ENCODE measurements around the gene AHDC1. TPM values are rescaled to one million over a fixed set of nuclear protein-coding genes. Genes with fewer than 3 reads are reported as not detected.
A peak's percentile ranks its signal among the peaks of the same experiment; 100 is the strongest.

The AHDC1 gene
- total RNA-seq, 1 experiment from 2014 or later: 8.1 TPM

DNA sequence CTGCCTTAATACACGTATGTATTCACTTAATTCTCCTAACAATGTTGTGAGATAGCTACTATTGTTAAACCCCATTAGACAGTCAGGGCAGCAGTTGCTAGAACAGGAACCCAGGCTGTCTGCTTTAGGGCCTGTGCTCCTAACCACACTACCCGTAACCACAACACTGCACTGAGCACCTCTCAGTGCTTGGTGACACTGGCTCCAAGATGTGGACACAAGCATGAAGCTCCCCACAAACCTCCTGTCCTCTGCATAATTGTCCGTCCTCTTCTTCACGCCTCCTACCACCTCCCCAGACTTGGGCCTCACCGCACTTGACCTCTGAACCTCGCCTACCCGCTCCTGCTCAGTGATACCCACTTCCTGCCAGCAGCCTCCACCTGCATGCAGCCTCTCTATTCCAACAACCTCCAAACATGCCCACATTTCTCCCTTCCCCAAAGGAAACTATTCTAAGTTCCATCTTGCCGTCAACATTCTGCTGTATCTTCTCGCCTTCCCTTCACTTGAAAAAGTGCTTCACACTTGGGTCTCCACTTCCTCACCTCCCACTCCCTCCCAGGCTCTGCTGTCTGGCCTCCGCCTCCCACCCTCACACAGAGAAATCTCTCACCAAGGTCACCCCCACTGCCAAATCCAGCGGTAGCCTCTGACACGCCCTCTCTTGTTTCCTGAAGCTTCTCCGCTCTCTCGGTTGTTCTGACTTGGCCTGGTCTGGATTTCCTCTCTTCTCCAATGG, 14.6 kb upstream of the AHDC1 start:
- DNase-seq (ENCODE audit: low spot score): no peak
- in situ Hi-C loops (cut with HindIII; ENCODE audit: low sequenced_read_pairs): no loop called here

DNA sequence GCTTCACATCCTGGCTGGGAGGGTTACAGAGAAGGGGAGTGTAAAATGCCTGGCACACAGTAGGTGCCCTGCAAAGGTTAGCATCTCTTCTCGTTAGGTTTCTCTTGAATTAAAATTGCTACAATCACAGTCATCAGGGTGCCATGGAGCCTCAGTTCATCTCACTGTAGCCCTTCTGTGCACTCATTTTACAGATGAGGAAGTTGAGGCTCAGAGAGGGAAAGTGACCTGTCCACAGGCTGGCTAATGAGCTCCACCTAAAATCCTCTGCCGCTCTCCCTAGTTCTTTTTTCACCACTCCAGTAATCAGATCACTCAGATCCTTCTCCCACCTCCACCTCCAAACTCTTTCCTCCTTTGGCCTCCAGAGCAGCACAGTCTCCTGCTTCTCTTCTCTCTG, 13.5 kb upstream of the AHDC1 start:
- DNase-seq (ENCODE audit: low spot score): no peak
- in situ Hi-C loops (cut with HindIII; ENCODE audit: low sequenced_read_pairs): no loop called here

DNA sequence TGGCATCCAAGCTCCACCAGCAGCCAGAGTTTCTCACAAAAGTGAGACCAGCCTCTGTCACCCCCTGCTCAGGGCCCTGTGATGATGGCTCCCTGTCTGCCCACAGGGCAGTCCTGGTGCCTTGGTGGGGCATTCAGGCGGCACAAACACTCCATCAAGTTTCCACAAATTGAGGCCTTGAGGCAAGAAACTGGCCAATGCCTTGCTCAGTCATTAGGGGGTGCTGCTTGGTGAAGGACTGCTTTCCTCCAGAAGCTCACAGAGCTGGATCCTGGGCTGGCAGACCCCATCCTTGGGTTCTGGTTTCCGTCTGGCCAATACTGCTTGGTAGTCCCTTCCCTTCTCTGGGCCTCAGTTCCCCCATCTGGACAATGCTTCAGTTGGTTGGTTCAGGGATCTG, 12.5 kb upstream of the AHDC1 start:
- in situ Hi-C loops (cut with HindIII; ENCODE audit: low sequenced_read_pairs): no loop called here
- no peak for DNase-seq (ENCODE audit: low spot score)

DNA sequence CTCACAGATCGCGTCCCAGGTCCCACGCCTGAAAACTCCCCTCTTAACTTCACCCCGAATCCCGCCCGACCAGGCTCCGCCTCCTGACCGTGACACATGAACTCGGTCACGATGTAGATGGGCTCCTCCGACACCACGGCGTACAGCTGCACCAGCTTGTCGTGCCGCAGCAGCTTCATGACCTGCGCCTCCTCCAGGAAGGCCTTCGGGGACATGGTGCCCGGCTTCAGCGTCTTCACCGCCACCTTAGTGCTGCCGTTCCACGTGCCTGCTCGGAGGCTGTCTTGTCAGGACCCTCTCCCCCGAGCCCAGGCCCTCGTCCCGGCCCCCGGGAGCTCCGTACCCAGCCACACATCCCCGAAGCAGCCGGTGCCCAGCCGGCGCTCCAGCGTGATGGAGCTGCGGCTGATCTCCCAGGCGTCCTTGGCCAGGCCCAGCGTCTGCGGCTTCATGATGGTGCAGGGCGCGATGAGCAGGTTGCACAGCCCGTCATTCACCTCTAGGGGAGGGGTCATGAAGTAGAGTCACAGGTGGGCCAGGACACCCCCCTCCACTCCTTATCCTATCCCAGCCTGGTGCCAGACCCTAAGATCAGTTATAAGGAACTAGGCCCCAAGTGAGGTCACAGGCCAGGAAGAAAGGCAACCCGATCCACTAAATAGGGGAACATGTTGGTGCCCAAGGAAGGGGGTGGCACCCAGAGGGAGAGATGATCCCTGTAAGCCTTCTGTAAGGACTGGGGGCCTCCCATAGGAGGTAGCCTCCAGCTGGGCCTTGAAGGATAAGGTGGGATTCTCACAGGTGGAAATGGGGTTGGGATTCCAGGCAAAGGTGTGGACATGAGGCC, 11.6 kb upstream of the AHDC1 start:
- in situ Hi-C loops (cut with HindIII; ENCODE audit: low sequenced_read_pairs): no loop called here
- no peak for DNase-seq (ENCODE audit: low spot score)

DNA sequence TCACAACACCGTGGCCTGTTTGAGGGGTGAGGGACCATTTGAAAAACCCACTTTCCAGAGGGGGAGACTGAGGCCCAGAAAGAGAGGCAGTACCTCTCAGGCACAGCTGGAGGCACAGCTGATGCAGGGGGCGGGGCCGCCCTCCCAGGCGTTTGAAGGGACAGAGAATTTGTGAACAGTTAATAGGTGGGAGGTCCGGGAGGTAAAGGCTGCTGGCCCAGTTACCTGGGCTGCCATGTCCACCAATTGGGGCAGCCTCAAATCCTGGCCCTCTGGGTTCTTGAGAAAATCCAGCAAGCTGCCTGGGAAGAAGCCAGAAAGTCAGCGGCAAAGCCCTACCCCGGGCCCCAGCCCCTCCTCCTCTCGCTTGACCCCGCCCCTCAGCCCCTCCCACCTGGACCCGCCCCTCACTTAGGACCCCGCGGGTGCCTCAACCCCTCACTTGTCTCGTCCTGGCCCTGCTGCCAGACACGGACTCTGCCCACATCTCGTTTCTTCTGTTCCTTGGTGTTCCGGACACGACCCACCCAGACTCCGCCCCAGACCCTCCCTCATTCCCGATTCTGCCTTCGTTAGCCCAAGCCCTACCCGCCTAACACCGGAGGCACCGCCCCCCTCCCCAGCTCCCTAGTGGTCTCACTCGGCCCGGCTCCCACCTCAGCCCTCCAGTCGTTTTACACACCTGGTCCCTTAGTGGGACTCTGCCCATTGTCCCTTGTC, 10.8 kb upstream of the AHDC1 start:
- in situ Hi-C loops (cut with HindIII; ENCODE audit: low sequenced_read_pairs): no loop called here
- DNase-seq (ENCODE audit: low spot score): no peak

DNA sequence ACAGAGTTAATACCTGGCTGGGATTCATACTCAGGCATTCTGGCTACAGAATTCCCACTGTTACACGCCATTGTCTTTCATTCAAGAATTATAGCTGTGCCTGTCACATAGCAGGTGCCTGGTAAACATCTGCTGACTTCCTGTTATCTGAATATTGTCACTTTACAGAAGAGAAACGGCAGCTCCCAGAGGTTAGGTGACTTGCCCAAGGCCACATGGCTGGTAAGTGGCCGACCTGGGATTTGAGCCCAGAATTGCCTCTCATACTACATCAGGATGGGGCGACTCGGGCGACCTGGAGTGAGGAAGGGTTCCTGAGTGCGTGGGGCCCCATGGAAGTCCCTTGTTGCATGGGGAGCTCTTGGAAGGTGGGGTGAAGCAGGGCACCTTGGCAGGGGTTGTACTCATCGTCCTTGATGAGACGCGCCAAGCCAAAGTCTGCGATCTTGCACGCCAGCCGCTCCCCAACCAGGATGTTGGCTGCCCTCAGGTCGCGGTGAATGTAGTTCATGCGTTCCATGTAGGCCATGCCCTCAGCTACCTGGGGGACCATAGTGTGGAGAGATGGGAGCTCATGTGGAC, 10.2 kb upstream of the AHDC1 start:
- in situ Hi-C loops (cut with HindIII; ENCODE audit: low sequenced_read_pairs): no loop called here

DNA sequence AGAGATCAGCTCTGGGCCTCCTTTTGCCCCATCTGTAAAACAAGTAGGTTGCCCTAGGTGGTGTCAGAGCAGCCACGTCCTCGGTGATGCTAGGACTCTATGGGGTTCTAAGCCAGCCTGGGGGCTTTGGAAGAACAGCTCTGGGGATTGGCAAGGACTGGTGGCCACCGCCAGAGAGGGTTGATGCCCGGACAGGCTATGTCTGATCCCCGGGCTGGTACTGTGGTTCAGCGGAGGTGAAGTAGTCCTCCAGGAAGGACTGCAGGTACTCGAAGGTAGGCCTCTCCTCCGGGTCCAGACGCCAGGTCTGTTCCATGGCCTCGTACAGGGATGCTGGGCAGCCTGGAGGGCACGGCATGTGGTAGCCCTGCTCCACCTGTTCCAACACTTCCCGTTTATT, 8.8 kb upstream of the AHDC1 start:
- DNase-seq (ENCODE audit: low spot score): no peak
- in situ Hi-C loops (cut with HindIII; ENCODE audit: low sequenced_read_pairs): no loop called here

More for the DNA sequence above, 10.2 kb upstream of the AHDC1 start:
- DNase-seq (ENCODE audit: low spot score): no peak

DNA sequence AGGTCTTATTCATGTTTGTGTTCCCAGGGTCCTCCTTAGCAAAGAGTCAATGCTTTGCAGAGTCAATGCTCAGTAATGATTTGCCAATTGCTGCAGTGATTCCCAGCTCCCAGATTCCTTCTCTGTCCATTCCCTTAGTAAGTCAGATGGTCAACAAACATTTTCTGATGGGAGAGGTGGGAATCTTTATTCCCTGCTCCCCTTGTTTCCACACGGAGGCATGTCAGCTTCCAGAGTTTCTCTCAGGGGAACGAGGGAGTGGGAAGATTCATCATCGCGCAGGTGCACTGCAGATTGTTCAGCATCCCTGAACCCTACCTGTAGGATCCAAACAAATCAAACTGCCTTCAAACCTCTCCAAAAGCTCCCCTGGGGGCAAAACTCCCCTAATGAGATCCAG, 7.5 kb upstream of the AHDC1 start:
- in situ Hi-C loops (cut with HindIII; ENCODE audit: low sequenced_read_pairs): no loop called here
- no peak for DNase-seq (ENCODE audit: low spot score)

DNA sequence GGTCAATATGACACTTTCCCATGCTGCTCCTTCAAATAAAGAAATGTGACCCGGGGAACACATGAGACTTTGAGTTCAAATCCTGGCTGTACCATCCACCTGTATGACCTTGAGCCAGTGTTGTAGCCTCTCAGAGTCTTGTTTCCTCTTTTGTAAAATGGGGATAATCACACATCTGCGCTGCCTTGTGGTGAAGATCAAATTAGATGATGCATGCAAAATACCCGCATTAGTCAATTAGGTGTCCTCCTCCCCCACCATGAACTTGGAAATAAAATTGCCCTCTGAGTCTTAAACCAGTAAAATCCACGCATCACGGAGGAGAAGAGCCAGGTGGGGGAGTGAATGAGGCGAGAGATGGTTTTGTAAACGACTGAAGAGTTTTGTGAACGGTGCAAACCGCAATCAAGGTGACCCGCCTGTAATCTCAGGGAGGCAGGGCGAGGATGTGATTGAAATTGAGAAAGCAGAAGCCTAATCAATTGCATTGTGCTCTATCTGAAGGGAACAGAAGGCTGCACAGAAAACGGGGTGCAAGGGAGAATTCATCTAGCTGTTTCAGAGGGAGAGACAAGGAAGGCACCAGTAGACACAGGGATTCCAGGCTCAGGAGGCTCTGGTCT, 5.8 kb upstream of the AHDC1 start:
- in situ Hi-C loops (cut with HindIII; ENCODE audit: low sequenced_read_pairs): no loop called here

DNA sequence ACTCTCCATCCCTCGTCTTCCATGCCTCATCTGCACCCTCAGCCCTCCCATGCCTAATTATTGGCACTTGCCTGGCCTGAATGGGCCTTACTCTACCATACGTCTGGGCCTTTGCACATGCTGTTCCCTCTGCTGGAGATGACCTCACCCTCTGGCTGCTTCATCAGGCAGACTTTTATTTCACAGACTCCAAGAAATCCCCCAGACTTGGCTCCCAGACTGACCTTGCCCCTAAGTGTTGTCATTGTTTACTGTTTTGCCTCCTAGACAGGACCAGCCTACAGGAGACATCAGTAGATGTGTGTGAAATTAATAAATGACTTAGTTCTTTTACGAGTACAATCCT, 5.2 kb upstream of the AHDC1 start:
- in situ Hi-C loops (cut with HindIII; ENCODE audit: low sequenced_read_pairs): no loop called here

More for the DNA sequence above, 5.8 kb upstream of the AHDC1 start:
- DNase-seq (ENCODE audit: low spot score): no peak

DNA sequence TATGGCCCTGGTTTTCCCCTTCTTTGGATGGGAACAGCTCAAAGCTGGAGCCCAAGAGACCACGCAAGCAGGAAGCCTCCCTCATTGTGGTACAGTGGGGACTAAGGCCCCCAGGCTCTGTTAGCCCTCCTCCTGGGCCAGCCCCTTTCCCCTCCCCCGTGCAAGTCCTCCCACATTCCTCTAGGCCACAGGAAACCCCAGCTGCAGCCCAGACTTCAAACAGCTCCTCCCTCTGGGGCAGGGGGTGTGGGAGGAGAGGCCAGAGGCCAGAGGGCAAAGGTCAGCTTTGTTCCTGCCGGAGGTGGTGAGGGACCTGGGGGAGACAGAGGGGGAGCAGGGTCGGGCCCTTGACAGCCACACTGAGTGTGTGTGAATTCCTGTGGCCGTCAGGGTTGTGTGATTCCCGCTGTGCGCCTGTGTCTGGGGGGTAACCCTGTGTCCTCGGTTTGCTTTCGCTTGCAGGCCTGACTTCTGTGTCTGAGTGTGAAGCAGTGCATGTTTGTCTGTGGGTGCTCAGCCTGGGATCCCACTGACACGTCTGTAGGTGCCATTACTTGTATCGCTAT, 3.4 kb upstream of the AHDC1 start:
- no peak for DNase-seq (ENCODE audit: low spot score)
- in situ Hi-C loops (cut with HindIII; ENCODE audit: low sequenced_read_pairs): no loop called here

More for the DNA sequence above, 5.2 kb upstream of the AHDC1 start:
- no peak for DNase-seq (ENCODE audit: low spot score)

DNA sequence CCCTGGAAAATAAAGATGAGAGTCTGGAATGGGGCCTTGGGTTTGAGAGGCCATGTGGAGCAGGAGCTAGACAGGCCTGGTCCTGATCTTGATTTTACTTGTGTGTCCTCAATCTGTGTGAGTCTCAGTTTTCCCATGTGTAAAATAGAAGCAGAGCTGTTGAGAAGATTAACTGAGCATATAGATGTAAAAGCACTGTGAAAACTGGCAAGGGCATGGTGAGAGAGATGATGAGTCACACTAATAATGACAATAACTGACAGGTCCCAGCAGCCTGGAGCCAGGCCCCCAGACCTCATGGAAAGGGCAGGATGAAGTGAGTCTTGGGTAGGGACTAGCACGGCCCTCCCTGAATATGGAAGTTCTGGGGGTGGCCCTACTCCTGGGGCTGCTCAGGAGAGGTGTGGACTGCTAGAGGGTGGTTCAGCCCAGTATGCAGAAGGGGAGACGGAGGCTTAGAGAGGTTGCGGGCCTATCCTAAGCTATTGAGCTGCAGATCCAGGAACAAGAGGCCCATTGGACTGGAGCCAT, 2.8 kb upstream of the AHDC1 start:
- in situ Hi-C loops (cut with HindIII; ENCODE audit: low sequenced_read_pairs): no loop called here
- no peak for DNase-seq (ENCODE audit: low spot score)

DNA sequence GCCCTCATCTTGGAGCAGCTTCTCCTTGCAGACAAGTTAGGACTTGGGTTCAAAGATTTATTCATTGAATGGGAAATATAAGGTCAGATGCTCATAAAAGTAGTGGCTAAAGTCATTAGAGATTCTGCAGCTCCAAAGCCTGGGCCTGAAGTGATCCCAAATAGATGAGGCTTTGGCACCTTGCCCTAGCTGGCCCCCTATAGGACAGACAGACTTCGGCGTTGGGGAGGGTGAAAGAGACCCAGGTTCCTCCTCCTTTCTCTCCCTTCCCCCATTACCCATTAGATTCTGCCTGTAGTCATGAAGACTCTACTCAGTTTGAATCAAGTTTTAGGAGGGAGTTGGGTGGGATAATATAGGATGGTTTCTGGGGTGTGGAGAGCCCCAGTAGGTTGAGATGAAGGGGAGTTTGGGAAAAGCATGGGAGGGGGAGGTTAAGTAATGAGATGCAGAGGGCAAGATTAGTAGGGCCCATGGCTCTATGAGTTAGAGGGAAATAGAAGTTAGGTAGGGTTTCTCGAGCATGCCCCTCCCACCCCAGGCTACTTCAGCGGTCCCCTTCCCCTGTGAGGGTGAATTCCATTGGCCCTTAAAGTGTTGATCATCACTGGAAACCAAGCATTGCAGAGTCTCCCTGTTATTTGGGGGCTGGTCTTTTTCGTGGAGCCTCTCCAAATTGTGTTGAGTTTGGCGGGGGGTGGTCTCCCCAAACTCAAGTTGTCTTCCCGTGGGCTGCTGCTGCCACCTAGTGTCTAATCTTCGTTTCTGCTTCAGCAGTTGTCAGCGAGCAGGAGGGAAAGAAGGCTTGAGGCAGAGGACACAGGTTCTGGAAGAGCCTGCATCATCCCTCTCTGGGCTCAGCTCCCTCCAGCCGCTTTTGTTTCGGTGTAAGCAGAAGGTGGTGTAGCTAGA, 2.1 kb upstream of the AHDC1 start:
- peak; percentile 83 for DNase-seq (ENCODE audit: low spot score)
- in situ Hi-C loops (cut with HindIII; ENCODE audit: low sequenced_read_pairs): no loop called here

DNA sequence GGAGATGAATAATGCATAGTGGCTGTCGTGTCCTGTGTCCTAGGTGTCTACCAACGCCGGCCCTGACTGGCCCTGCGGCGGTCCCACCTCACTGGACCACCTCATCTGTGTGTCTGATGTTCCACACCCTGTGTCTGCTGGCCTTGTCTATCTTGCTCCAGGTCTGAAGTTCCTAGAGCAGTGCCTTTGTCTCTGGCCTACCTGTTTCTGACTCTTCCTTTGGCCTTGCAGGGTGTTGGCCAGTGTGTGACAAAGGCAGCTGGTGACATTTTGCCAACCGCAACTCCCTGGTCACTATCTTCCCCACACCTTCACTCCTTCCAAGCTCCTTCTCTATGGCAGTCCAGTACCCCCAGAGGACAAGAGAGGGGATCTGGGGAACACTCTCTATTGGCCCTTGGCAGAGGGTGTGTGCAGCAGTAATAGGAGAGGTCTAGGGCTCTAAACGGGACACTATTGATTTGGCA, 1.4 kb upstream of the AHDC1 start:
- in situ Hi-C loops (cut with HindIII; ENCODE audit: low sequenced_read_pairs): no loop called here
- DNase-seq (ENCODE audit: low spot score): no peak

DNA sequence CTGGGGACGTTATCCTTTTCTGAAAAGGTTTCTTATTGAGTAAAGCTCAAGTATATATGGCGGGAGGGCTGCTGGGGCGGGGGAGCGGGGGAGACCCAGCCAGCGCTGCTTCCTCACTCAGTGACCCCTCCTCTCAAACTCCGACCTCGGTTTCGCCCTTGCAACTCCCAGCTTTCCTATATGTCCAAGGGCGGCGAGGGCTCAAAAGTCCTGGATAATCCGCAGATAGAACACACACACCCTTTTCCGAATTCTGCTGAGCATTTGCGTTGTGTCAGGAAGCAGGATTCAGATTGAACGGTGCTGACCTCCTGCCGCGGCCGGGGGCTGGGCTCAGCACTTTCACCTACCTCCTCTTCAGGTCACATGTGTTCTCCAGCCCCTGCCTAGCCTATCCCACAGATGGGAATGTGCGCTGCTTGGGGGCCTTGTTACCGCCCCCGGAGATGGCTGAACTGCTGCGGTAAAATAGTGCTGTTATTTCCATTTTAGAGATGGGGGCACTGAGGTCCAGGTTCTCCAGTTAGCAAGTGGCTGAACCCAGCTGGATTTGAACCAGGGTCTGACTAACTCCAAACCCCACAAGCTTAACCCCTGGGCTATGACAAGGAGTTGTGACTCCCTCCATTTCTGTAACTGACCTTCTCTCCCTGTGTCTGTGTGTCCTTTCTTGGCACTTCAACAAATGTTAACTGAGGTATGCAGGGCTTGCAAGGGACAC, 795 bp upstream of the AHDC1 start:
- DNase-seq (ENCODE audit: low spot score): no peak

DNA sequence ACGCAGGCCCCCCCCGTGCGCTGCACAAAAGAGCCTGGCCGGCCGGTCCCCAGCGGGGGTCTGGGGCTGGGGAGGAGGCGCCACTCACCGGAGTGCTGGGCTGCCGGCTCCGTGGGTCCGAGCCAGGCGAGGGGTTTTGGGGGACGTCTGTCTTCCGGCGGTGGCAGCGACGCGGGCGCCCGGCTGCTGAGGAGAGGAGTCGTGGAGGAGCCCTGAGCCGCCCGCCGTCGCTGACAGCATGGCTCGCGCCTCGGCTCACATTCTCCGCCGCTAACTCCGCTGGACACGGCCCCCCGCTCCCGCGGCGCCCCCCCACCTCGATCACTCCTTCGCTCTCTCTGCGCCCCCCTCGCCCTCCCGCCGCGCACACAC, 649 bp downstream of the AHDC1 start:
- in situ Hi-C loops (cut with HindIII; ENCODE audit: low sequenced_read_pairs): loop anchor here (5.0 kb wide), 1 partner anchor 46 kb away; no protein-coding TSS in a partner anchor
- DNase-seq (ENCODE audit: low spot score): no peak

More for the DNA sequence above, 795 bp upstream of the AHDC1 start:
- in situ Hi-C loops (cut with HindIII; ENCODE audit: low sequenced_read_pairs): loop anchor here (5.0 kb wide), 1 partner anchor 47 kb away; no protein-coding TSS in a partner anchor

Measured in G401 (cell line).